Measurements from ENCODE around the gene CABCOCO1.

The CABCOCO1 gene

DNA sequence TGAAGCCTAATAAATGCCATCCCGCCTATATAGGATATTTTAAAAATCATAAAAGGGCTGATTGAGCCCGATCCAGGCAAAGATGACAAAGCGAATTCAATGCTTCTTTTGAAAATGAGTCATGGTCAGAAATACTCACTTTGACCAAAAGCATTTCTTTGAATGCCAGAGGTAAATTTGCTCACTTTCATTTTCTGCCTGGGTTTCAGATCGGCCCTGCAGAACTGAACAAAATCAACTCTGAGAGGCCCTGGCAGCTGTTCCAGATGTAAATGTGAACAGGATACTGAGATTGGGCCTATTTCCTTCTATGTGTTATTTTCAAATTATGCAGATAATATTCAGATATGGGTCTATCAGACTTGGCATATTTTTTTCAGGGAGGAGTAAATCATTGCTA lies 124.0 kb downstream of the CABCOCO1 start:
- DNase-seq (ENCODE audit: low spot score): peak; percentile 77

DNA sequence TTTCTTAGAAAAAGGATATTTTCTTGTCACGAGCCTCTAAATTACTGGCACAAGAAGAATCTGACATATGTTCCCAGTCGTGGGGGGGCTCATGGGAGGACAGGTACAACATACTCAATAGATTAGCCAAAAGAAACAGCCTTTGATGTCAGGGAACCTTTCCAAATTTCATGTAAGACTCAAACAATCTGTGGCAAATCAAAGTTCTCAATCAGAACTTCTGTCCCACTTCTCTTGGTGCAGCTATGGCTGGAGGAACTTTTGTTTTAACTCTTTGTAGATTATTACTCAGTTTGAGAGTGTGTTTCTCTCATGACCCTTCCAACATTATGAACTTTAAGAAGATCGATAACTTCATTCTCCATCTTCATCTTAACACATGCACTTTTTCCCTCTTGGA lies 124.4 kb downstream of the CABCOCO1 start:
- DNase-seq (ENCODE audit: low spot score): no peak

DNA sequence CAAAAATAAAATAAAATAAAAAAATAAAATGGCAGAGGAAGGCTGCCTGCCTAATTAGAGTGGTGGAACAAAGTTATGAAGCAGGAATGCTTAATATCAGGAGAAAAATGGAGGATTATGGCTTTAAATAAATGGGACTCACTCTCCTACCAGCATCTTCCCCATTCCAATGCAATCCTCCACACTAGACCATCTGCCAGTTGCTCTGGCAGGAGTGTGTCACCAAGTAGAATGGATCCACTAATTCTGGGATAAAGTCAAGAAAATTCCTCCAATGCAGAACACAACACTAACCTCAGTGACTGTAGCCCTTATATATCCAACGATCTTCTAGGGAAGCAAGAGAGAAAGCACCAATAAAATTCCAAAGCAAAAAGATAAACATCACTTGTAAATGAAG lies 126.3 kb downstream of the CABCOCO1 start:
- no peak for DNase-seq (ENCODE audit: low spot score)

DNA sequence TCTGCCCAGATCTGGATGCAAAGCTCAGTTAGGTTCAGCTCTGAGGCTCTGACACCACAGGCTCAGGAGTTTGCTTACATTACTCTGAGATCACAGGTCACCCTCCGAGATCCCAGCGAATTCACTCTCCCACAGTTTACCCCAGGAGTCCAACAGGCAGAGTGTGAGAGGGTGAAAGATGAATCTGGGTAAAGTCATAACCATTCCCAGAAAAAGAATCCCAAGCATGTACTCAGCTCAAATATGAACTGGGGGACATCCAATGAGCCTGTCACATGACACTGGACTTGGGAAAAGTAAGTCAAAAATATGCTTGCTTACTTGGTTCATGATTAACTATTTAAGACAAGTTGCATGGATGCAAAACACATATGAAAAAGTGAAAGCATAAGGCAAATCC lies 128.5 kb downstream of the CABCOCO1 start:
- DNase-seq (ENCODE audit: low spot score): peak; percentile 31

DNA sequence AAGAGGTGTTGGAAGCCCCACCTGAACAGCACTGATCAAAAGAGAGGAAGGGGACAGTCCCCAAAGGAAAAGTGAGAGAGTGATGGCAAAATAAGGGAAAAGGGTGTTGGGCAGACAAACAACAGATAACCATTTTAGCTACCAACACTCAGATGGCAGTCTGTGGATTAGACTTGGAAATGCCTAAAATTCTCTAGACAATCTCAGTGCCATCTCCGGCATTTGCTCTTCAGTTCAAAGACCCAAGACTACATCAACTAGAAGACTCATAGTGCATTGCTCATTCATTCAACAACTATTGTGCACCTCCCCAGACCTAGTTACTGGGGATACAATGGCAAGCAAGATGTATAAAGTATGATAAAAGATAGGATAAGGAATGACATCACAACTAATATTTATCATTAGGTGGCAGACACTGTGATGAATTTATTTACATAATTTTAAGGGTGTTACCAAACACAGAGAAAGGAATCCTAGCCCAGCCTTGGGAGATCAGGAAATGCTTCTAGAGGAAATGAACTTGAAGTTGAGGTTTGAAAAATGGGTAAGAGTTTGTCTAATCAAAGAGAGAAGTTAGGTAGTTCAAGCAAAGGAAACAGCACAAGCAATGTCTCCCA lies 129.5 kb downstream of the CABCOCO1 start:
- DNase-seq (ENCODE audit: low spot score): no peak

DNA sequence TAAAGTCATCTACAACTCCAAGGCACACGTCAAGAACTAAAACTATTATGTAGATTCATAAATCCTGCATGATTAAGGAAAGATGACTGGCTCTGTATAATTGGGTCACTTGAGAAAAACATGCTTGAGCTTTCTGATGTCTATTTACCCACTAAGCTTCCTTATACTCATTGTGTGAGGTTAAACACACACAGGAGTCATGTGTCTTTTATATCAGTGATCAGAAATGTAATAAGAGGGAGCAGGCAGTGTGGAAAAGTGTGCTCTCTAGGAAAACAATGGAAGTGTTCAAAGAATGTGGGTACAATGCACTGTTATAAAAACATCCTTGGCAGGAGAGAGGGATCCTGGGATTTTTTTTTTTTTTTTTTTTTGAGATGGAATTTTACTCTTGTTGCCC lies 130.2 kb downstream of the CABCOCO1 start:
- no peak for DNase-seq (ENCODE audit: low spot score)

DNA sequence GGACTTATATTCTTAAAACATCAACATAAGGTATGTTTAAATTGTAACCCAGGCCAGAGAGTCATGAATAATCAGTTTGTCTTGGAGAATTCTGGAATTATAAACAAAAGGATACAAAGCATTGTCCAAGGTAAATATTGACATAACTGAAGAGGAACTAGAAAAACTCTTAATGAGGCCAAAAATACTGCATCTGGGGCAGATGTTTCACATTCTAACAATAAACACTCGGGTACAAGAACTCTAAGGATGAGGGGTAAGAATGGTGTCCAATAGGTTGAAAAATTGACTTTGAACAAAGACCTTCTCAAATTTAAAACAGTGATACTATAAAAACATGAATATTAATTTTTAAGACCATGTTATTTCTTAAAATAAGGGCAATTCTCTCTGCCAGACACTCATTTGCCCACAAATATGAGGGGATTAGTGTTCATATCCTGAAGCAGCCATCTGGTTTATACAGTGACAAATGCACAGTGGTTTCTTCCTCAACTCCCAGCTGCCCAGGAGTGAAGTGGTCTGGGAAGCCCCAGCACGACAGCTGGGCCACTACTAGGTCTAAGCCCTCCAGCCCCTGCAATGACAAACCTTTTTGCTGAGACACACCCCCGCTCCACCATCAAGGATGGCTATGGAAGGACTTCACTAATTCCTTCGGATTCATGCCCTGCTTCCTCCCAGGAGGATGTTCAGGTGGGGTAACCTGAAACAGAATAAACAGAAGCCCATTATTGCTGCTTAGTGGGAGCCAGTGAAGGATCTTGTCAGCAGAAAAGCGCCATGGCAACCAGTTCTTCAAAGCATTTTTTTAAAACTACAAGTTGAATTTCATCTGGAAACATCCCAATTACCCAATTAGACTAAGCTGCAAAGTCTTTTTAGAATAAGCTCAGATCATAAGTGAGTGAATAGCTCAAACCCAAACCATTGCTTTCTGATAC lies 131.3 kb downstream of the CABCOCO1 start:
- peak; percentile 20 for DNase-seq (ENCODE audit: low spot score)

DNA sequence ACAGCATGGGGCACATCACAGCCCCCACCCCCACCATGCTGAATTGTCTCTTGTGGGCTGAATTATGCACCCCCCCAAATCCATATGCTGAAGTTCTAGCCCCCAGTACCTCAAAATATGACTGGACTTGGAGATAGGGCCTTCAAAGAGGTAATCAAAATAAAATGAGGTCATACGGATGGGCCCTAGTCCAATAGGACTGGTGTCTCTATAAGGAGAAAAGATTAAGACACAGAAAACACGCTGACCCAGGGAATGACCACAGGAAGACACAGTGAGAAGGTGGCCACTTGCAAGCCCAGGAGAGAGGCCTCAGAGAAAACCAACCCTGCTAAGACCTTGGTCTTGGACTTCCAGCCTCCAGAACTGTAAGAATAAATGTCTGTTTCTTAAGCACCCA lies 132.4 kb downstream of the CABCOCO1 start:
- DNase-seq (ENCODE audit: low spot score): no peak

DNA sequence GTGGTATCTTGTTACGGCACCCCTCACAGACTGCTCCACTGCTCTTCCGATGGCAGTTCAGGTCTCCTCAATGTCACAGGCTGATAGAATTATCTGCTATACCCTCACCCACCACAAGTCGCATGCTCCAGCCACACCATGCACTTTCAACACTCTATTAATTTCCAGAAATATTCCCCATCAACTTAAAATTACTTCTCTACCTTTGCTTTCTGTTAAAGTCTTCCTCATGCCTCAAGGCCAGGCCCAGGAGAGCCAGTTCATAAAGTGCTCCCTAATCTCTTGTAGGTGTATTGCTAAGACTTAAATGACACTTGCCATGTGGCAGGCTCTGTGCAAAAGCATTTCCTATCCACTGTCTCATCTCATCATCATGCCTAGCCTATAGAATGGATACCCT lies 132.8 kb downstream of the CABCOCO1 start:
- no peak for DNase-seq (ENCODE audit: low spot score)

DNA sequence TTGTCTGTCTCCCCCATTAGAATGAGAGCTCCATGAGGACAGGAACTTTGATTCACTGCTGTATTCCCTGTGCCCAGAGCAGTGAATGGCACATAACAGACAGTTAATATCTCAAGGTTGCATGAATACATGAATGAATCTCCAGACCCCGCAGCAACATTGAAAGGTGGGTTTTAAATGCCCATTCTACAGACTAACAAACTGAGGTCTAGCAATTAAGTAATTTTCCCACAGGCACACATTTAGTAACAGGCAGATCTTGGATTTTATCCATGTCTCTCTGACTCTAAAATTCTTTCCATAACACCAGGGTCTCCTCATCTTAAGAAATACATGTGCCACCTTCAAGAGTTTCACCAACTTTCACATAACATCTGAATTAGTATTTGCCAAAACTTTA lies 134.1 kb downstream of the CABCOCO1 start:
- no peak for DNase-seq (ENCODE audit: low spot score)

DNA sequence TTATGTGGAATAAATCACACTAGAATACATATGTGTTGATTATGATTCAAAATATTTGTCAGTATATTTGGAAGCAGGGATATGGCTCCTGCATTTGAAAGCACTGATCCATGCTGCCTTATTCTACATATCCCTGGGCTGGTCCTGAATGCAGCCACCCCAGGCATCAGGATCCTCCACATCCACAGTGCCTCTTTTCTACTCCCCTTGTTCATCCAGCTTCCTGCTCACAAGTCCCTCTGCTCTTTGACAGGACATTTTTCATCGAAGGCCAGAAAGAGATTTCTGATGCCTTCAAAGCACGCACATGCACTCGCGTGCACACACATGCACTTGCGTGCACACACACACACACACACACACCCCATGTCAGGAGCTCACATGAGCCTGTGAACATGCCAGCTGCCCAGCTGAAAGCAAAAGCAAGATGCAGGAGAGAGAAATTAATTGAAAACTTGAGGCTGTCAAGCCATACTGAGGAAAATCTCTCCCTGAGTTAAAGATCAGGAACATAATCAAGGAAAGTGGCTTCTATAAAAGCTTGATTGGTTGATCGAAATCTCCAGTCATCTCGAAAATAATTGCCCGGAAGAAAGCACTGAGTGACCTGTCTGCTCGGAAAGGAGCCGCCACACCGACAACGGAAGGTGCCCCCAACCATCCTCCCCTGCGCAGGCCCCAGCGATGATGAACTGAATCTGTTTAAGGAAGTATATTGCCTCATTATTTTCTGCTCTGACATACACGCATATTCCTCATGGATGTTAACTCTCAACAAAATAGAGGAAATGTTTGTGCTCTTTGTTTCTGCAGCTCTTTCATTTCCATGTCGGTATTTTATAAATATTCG lies 134.8 kb downstream of the CABCOCO1 start:
- DNase-seq (ENCODE audit: low spot score): no peak

DNA sequence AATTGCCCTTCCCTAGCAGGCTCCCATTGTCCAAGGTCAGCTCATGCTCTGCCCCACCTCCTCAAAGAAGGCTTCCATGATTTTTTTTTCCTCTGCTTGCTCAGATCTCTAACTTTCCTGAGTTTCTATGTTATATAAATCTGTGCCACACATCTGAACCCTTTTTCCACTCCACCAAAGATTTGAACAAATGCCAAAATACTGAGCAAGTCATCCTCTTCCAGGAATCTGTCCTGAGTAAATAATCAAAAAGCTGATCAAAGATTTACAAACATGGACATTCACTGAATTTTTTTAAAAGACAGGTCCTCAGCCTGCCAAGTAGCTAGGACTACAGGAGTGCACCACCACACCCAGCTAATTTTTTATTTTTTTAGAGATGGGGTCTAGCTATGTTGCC lies 136.0 kb downstream of the CABCOCO1 start:
- no peak for DNase-seq (ENCODE audit: low spot score)

DNA sequence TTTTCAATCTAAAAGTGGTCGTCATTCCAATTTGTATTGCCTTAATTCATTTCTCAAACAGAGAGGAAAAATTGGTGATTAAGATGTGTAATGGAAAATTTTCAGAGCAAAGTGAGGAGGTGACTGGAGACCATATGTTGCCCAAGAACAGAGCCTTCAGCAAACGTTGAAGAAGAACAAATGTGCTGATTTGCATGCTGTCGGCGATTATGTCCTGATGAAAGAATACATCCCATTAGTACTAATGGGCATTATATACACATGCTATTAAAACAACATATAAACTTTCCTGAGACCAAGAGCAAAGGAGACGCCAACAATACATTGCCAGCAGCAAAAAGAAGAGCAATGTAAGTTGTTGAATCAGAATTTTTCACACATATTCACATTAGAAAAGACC lies 138.8 kb downstream of the CABCOCO1 start:
- DNase-seq (ENCODE audit: low spot score): no peak

DNA sequence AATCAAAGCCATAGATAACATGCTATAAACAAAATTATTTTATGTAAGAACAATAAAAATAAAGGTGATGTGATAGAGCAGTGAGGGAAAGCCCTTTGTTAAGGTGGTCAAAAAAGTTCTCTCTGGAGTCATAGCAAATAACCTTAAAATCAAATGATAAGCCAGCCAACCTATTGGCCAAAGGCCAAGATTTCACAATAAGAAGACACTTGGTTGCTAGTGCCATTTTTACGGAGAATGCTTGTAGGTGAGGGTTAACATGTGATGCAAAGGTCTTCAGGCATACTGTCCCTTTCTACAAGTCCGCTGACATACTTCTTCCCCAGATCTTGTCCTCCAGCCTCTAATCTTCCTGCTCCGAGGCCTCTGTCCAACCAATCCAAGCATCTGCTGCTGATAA lies 140.5 kb downstream of the CABCOCO1 start:
- no peak for DNase-seq (ENCODE audit: low spot score)

DNA sequence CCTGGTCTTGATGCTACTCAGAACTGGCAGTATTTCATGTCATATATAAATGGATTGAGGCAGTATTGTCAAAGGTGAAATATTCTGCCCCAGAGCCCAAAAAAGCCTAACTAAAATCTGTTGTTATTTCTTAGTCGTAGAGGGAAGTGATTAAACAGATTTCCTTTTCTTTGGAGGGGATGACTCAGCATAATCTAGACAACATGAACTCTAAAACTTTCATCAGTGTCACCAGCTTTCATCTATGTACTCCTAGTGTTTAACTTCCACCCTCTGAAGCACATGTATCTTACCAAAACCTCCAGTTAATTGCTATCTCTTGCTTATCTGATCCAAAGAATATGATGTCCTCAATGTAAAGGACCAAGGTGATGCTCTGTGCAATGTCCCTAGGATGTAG lies 141.7 kb downstream of the CABCOCO1 start:
- DNase-seq (ENCODE audit: low spot score): peak; percentile 22

DNA sequence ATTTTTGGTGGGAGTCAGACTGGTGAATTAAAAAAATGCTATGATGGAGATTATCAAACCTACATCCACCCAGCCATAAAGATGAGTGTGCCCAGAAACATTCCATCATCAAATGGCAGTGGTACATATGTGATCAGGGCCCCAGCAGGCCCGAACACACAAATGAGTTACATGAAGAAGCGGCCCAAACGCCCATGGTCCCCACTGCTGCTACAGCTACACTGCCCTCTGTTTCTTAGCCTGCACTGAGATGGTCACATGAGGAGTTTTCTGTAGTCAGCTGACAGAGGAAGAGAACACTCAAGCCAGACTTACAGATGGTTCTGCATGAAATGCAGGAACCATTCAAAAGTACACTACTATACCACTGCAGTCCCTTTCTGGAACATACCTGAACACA lies 142.4 kb downstream of the CABCOCO1 start:
- DNase-seq (ENCODE audit: low spot score): no peak

DNA sequence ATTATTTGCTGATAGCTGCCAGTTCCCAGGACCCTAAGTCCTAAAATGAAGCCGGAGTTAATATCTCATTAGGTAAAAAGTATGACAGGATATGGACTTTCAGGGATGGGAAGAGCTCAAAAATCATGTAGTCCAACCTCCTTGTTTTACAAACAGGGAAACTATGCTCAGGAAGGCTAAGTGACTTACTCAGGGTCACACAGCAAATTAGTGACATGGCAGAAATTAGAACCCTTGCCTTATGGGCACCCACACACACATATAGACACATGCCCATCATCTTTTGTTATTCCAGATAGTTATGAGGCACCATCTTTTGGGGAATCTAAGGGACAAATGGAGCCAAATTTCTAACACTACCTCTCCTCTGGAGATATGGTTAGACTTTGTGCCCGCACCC lies 147.5 kb downstream of the CABCOCO1 start:
- no peak for DNase-seq (ENCODE audit: low spot score)

DNA sequence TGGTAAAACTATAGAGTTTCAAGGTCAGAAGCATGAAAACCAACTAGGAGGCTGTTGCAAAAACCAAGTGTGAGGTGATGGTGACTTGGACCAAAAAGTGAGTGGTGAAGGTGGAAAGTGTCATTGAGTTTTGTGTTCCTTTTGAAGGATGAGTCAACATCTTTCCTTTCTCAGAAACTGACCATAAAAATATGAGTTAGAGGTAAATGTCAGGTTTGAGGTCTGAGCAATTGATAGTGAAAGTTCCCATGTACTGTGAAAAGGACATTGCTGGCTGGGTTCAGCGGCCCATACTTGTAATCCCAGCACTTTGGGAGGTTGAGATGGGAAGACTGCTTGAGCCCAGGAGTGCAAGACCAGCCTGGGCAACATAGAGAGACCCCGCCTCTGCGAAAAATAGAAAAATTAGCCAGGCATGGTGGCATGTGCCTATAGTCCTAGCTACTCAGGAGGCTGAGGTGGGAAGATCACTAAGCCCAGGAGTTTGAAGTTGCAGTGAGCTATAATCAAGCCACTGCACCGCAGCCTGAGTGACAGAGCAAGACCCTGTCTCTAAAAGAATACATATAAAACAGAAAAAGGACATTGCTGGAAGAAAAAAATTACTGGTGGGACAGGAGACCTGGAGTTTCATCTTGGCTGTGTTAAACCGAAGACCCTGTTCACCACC lies 149.5 kb downstream of the CABCOCO1 start:
- DNase-seq (ENCODE audit: low spot score): no peak

DNA sequence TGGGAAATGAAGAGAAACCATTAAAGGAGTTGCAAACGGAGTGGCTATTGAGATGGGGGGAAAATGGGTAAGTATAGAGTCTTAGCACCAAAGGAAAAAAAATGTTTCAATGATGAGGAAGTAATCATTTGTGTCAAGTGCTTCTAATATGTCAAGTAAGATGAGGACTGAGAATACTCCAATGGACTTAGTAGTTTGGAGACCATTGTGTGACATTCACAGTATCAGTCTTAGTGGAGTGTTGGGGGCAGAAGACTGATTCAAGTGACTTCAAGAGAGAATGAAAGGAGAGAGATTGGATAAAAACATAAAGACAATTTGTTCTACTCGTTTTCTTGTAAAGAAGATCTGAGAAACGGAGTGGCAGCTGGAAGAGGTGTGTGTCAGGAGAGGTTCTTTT lies 150.2 kb downstream of the CABCOCO1 start:
- no peak for DNase-seq (ENCODE audit: low spot score)

DNA sequence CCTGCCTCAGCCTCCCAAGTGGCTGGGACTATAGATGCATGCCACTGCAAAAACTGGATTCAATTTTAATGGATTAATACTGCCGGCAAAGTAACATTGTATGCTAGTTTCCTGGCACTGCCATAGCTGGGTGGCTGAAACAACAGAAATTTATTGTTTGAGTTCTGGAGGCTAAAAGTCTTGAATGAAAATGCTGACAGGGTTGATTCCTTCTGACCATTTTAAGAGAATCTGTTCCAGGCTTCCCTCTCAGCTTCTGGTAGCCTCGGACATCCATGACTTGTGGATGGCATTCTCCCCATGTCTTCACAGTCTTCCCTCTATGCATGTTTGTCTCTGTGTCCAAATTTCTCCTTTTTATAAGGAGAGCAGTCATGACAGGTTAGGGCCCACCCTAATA lies 151.4 kb downstream of the CABCOCO1 start:
- DNase-seq (ENCODE audit: low spot score): no peak

DNA sequence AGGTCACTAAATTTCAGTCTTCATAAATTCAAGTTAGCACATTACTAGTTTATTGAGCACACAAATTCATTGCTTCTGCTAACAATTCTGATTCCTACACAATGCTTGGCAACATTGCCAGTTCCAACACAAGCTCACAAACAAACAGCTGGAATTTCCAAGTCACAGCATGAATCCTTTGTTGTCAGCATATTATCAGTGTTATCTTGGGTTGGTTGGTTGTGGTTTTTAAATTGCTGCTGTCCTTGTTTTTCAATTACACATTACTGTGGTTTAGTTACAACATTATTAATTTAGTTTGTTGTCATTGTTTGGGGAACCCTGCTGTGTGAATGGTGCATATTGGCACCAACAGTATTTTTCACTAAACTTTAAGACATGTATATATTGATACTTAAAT lies 152.8 kb downstream of the CABCOCO1 start:
- no peak for DNase-seq (ENCODE audit: low spot score)
